Measurements from ENCODE around the gene DLX5.

DLX5 gene

GRCh38 chr7:97018126-97018601 lies 6.5 kb downstream of the DLX5 start:
- Mint-ChIP-seq H3K4me3 (no peak overlapping the region), H3K9me3 (no peaks in the 10 kb centered on the region), H3K27me3 (ENCODE audit: low read depth) (peaks cover 100% of the 10 kb centered on the region), H3K27ac (no peak overlapping the region), H3K36me3 (ENCODE audit: low read depth) (no peaks in the 10 kb centered on the region), H3K4me1 (peaks cover 29% of the 10 kb centered on the region)
- TF ChIP-seq CTCF (IDR thresholded peaks at IDR 0.05; ENCODE audit: unreplicated experiment in 3 of 3) = no peak

- no peak overlapping the region for H3K27ac Mint-ChIP-seq
- H3K4me1 Mint-ChIP-seq = peaks cover 22% of the 10 kb centered on the region
- TF ChIP-seq CTCF (IDR thresholded peaks at IDR 0.05; ENCODE audit: unreplicated experiment in 3 of 3) = no peak
These were observed 7.2 kb downstream of the DLX5 start for GRCh38 chr7:97017192-97018125.

DNA sequence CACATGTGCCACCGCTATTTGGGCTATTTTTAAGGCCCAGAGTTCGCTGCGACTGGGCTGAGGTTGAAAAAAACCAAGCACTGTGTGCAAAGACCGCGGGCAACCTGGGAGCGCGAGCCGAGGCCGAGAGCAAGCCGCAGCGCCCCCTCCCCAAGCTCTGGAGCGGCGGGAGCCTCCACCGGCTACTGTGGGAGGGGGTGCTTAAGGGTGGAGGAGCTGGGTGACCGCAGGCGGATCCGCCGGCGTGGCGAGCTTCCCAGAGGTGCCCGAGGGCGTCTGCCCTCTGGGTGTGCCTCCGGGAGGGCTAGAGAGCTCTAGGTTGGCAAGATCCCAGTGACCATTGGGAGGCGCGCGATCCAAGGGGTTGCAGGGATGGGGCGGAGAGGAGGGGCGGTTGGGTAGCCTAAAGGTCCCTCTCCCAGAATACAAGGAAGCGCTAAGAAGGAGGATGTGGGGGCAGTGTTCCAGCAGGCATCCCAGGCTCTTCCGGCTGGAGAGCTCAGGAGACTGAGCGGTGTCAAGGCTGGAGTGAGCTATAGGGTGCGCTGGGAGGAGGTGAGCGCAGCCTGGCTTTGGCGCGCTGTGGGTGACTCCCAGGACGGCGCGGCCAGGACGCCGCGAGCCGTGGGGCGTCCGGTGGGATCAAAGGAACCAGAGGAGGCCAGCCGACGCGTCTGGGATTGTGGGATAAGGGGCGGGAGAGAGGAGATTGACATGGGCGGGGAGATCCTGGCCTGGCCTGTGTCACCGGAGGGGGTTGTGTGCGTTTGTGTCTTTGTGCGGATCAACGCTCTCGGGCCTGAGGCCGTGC lies 8.0 kb downstream of the DLX5 start:
- H3K4me1 Mint-ChIP-seq = peaks cover 16% of the 10 kb centered on the region
- H3K4me3 Mint-ChIP-seq = peak overlapping the region; percentile 47 to 59 (median 47)
- H3K27me3 Mint-ChIP-seq (ENCODE audit: low read depth) = peaks cover 100% of the 10 kb centered on the region
- no peaks in the 10 kb centered on the region for H3K36me3 Mint-ChIP-seq (ENCODE audit: low read depth)
- H3K9me3 Mint-ChIP-seq = peaks cover 3% of the 10 kb centered on the region
- H3K27ac Mint-ChIP-seq = no peak overlapping the region
- no peak for TF ChIP-seq CTCF (IDR thresholded peaks at IDR 0.05; ENCODE audit: unreplicated experiment in 3 of 3)

More at GRCh38 chr7:97017192-97018125, 7.2 kb downstream of the DLX5 start:
- Mint-ChIP-seq H3K9me3 (peaks cover 3% of the 10 kb centered on the region), H3K4me3 (peak overlapping the region; percentile 47 to 59 (median 47)), H3K36me3 (ENCODE audit: low read depth) (no peaks in the 10 kb centered on the region), H3K27me3 (ENCODE audit: low read depth) (peaks cover 100% of the 10 kb centered on the region)

DNA sequence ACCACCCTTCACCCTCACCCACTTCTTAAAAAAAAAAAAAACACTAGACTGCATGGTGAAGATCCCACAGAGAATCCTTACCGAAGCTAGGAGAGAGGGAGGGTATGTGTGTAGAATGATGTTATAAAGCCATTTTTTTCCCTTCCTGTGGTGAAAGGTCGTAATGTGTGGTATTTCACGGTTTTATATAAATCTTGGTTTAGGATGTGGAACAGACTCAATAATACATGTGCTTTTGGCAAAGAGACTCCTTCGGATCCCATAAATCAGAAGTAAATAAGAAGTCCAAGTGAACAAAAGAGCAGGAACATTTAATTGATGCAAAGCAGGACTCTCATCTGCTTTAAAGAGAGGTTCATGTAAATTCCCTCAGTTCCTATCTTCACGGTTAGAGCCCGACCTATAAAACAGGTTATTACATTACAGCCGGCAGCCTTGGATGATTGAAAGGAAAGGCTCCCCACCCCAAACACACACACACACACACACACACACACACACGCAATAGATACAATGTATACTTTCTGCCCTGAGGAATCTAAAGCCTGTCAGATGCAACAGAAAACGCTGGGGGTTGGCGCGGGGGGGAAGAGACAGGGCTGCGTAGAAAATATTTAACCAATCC lies 8.8 kb downstream of the DLX5 start:
- Mint-ChIP-seq H3K27me3 (ENCODE audit: low read depth) (peaks cover 100% of the 10 kb centered on the region), H3K4me3 (peak overlapping the region in 2 of 3 experiments; percentile 3 to 29), H3K9me3 (peaks cover 3% of the 10 kb centered on the region), H3K27ac (no peak overlapping the region), H3K36me3 (ENCODE audit: low read depth) (no peaks in the 10 kb centered on the region), H3K4me1 (peaks cover 16% of the 10 kb centered on the region)
- no peak for TF ChIP-seq CTCF (IDR thresholded peaks at IDR 0.05; ENCODE audit: unreplicated experiment in 3 of 3)

DNA sequence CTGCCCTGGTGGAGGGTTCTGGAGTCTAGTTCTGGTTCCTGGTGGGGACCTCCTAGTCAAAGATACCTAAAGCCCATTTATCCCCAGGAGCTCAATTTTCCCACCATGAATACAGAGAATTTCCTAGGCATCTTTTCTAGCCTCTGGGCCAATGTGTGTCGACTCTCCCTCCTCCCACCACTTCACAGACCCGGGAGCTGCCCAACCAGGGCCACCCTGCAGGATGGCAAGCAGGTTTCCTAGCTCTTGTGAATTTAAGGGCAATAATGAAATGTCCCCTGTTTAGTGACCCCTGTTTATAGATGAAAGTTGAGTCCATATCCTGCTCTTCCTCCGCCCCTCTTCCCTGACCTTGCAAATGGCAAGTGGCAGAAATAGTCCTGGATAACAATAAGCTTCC lies 9.4 kb downstream of the DLX5 start:
- TF ChIP-seq CTCF (IDR thresholded peaks at IDR 0.05; ENCODE audit: unreplicated experiment in 3 of 3) = no peak
- Mint-ChIP-seq H3K4me1 (peaks cover 11% of the 10 kb centered on the region), H3K36me3 (ENCODE audit: low read depth) (no peaks in the 10 kb centered on the region), H3K27ac (no peak overlapping the region), H3K9me3 (peaks cover 3% of the 10 kb centered on the region), H3K27me3 (ENCODE audit: low read depth) (peaks cover 100% of the 10 kb centered on the region), H3K4me3 (no peak overlapping the region)
